AG09309 (cell line): ENCODE results near the gene CDK10.

Source experiments
- DNase-seq: peaks from one replicate; pipeline ENCODE4 v3.0.0-alpha.2; 2010; ENCODE audit warnings: low read depth
- H3K4me3 ChIP-seq: 2 replicates; pipeline ENCODE4 v1.5.1; 2011; ENCODE audit warnings: mild to moderate bottlenecking, low read depth, low read length, moderate library complexity; ENCODE audit not compliant: control insufficient read depth
- TF ChIP-seq, protein P1 (sequence below): IDR thresholded peaks from 2 replicates; pipeline ENCODE4 v1.5.1; 2011; ENCODE audit warnings: mild to moderate bottlenecking, low read depth, low read length, inconsistent platforms; ENCODE audit not compliant: insufficient read depth, control insufficient read depth; ENCODE audit errors: missing control alignments

The CDK10 gene

DNA sequence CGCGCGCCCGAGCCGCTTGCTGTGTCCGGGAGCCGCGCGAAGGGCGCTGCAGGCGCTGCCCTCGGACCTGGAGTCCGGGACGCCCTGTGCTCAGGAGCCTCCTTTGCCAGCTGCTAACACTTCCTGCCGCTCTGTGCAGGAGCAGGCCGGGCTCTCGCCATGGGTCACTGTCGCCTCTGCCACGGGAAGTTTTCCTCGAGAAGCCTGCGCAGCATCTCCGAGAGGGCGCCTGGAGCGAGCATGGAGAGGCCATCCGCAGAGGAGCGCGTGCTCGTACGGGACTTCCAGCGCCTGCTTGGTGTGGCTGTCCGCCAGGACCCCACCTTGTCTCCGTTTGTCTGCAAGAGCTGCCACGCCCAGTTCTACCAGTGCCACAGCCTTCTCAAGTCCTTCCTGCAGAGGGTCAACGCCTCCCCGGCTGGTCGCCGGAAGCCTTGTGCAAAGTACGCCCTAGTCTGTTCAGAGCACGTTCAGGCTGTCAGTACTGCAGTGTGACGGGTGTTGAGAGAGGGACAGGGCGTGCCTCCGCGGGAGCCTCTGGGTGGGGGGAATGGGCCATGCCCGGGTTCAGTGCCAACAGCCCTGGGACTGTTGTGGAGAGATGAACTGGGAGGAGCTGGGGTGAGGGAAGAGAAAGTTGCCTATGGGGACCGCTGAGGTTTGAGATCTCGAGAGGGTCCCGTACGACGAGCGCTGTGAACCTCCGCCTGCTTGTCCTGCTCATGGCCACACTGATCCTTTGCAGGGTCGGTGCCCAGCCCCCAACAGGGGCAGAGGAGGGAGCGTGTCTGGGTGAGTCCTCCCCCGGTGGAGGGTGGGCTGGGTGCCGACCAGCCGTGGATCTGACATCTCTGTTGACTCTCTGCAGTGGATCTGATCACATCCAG, 36.1 kb downstream of the CDK10 start:
- H3K4me3 ChIP-seq = peak overlapping the region; percentile 71
- DNase-seq = no peak
- TF ChIP-seq, protein P1, sequence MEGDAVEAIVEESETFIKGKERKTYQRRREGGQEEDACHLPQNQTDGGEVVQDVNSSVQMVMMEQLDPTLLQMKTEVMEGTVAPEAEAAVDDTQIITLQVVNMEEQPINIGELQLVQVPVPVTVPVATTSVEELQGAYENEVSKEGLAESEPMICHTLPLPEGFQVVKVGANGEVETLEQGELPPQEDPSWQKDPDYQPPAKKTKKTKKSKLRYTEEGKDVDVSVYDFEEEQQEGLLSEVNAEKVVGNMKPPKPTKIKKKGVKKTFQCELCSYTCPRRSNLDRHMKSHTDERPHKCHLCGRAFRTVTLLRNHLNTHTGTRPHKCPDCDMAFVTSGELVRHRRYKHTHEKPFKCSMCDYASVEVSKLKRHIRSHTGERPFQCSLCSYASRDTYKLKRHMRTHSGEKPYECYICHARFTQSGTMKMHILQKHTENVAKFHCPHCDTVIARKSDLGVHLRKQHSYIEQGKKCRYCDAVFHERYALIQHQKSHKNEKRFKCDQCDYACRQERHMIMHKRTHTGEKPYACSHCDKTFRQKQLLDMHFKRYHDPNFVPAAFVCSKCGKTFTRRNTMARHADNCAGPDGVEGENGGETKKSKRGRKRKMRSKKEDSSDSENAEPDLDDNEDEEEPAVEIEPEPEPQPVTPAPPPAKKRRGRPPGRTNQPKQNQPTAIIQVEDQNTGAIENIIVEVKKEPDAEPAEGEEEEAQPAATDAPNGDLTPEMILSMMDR = no peak

DNA sequence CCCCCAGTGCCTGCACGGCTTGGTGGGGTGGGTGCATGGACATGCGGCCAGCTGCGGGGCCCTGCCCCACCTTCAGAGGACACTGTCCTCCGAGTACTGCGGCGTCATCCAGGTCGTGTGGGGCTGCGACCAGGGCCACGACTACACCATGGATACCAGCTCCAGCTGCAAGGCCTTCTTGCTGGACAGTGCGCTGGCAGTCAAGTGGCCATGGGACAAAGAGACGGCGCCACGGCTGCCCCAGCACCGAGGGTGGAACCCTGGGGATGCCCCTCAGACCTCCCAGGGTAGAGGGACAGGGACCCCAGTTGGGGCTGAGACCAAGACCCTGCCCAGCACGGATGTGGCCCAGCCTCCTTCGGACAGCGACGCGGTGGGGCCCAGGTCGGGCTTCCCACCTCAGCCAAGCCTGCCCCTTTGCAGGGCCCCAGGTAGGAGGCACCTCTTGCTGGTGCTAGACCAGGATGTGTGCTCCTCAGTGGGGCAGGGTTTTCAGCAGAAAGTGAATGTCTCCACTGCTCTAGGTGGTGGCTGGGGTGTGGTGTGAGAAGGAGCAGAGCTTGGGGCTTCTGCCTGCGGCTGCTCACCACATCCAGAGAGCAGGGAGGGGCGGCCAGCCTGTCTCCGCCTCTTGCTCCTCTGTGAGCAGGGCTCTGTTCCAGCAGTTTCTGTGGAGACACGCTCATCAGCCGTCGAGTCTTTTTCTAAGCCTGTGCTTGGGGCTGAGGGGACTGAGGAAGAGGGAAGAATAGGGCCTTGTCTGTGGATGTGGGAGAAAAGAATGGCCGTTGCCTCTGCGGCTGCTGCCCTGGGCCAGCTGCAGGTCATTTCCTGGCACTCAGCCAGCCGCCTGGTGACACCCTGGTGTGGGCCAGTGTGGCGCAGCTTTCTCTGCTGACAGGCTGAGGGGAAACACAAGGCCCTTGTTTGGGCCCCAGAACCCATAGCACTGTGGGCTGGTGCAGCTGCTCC, 37.1 kb downstream of the CDK10 start:
- TF ChIP-seq, protein P1 = no peak
- peak overlapping the region; percentile 71 for H3K4me3 ChIP-seq
- DNase-seq = no peak

DNA sequence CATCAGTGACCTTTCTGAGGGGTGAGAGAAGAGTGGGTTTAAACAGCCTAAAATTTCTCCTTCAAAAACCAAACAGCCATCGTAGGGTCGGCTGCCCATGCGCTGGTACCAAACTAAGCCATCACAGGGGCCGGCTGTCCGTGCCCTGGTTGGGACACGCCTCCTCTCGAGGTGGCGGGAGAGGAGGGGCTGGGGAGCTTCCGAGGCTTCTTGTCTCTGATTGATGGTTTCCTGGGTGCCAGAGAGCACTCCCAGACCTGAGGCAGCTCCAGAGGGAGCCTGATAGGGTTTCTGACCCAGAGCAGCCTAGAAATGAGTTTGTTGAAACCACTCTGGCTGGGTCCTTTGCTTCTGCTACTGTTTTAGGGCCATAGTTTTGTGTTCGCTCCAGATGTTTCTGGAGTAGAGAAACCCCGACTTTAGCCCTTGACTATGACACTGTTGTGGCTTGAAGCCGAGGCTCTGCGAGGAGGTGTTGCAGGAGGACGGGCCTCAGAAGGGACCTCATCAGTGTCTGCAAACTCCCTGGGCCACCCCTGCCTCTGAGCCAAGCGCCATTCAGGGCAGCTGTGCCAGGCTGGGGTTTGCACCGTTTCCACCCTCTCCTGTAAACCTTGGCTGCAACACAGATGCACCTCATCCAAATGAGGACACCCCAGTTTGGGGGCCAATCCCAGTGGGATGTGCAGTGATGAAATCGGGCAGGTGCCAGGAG, 41.1 kb downstream of the CDK10 start:
- DNase-seq = no peak
- TF ChIP-seq, protein P1 = no peak
- H3K4me3 ChIP-seq = no peak overlapping the region

DNA sequence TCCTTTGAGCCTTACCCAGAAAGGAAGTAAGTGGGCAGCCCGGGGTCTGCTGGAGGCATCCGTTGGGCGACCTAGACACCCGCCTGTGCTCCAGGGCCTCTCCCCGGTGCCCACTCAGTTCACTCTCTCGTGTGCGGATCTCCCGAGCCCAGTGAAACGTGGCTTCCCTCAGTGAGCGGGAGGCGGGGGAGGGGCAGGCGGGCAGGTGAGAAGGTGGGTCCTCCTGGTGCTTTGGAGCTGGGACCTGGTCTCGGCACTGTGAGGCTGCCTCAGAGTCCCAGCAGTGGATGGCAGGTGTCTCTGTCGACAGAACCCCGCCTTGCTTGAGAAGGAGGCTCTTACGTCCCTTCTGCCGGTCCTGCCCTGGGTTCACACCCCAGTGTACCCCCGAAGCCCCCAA, 42.8 kb downstream of the CDK10 start:
- TF ChIP-seq, protein P1 = no peak
- DNase-seq = no peak
- no peak overlapping the region for H3K4me3 ChIP-seq

DNA sequence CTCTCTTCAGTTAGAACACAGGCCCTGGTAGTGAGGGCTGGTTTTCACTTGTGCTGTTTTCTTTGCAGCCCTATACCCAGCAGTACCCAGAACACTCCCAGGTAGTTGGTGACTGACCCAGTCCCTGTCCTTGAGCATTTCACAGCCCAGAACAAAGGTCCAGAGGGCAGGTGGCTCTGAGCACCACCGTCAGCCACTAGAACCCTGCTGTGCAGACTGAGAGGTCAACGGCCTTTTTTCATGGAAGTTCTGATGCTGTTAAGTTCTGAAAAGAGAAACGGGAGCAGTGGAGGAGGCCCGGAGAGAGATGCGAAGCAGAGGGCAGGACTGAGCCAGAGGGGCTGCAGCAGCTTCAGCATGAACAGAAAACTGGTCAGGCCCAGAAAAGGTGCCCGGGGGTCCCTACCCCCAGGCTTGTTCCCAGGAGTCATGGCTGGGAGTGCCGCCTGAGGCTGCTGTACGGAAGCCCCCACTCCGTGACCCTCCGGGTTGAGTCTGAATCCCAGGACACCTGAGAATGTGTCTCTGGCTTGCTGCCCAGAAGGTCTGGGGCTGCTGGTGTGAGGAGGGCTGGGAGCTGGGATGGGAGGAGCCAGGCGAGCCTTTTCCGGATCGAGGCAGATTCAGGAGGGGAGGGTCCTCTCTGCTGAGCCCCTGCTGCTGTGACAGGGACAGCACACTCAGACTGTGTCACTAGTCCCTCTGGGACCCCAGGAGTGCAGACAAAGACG, 43.5 kb downstream of the CDK10 start:
- no peak overlapping the region for H3K4me3 ChIP-seq
- TF ChIP-seq, protein P1 = no peak
- DNase-seq = no peak
